Vagina (tissue), 2 donors: ENCODE data around the gene C5orf47. TPM values are rescaled to one million over a fixed set of nuclear protein-coding genes. Genes with fewer than 3 reads are reported as not detected.

Experiments
- DNase-seq, 2 donors: peaks; one replicate each; pipeline ENCODE4 v3.0.0-alpha.2; 2017; ENCODE audit errors: extremely low spot score in 2 of 2
- H3K27ac ChIP-seq: fragments of 200-600 bp; sonication (generic); one replicate; pipeline ENCODE4 v1.5.1; 2019
- H3K27me3 ChIP-seq: fragments of 200-600 bp; sonication (generic); one replicate; pipeline ENCODE4 v1.5.1; 2019
- H3K36me3 ChIP-seq, 2 donors: fragments of 200-600 bp; sonication (generic); one replicate each; pipeline ENCODE4 v1.5.1; 2017 to 2019
- H3K4me1 ChIP-seq: fragments of 200-600 bp; sonication (generic); one replicate; pipeline ENCODE4 v1.5.1; 2019
- H3K4me3 ChIP-seq, 2 donors: fragments of 200-600 bp; sonication (generic); 1 replicate in 1 of 2; 2 replicates in 1 of 2; pipeline ENCODE4 v1.5.1; 2016 to 2019
- H3K9me3 ChIP-seq: fragments of 200-600 bp; sonication (generic); one replicate; pipeline ENCODE4 v1.5.1; 2019
- CTCF ChIP-seq, 3 experiments: fragments of 450-650 bp in 2 of 3; fragments of 200-600 bp in 1 of 3; sonication (generic) in 1 of 3; IDR thresholded peaks; one replicate each; pipeline ENCODE4 v1.5.1; 2017 to 2019; ENCODE audit warnings: antibody characterized with exemption in 3 of 3, mild to moderate bottlenecking in 2 of 3, moderate library complexity in 2 of 3
- POLR2A ChIP-seq, 2 donors: fragments of 450-650 bp; IDR thresholded peaks; one replicate each; pipeline ENCODE4 v1.6.1; 2017; ENCODE audit warnings: antibody characterized with exemption in 2 of 2, mild to moderate bottlenecking in 2 of 2, moderate library complexity in 2 of 2
- POLR2AphosphoS5 ChIP-seq, 2 donors: sonication (generic); formaldehyde crosslinking; IDR thresholded peaks; one replicate each; pipeline ENCODE4 v1.9.0; 2017; ENCODE audit warnings: antibody characterized with exemption in 2 of 2, mild to moderate bottlenecking in 2 of 2, low read depth in 1 of 2; ENCODE audit not compliant: insufficient read depth in 1 of 2
- intact Hi-C: fragments of 100-400 bp; cut with DNase I; formaldehyde crosslinking; loops from one replicate; pipeline ENCODE4 v1.15.1; 2023
- total RNA-seq: library from RNA; depleted of rRNA; stranded (reverse); fragments of >200 nt; gene quantifications from one replicate; pipeline ENCODE4 v1.2.3, GENCODE V29; 2016

Gene C5orf47
- total RNA-seq, 1 donor from 2014 or later: not detected

GRCh38 chr5:174022384-174023095 lies 33.6 kb downstream of the C5orf47 start:
- no peaks in the 10 kb centered on the region for H3K4me1 ChIP-seq
- H3K27ac ChIP-seq: no peak overlapping the region
- TF ChIP-seq POLR2A (IDR thresholded peaks at IDR 0.05) (no peak), CTCF (IDR thresholded peaks at IDR 0.05) (no peak), POLR2AphosphoS5 (IDR thresholded peaks at IDR 0.05; ENCODE audit: insufficient read depth in 1 of 2, low read depth in 1 of 2) (no peak)
- no peaks in the 10 kb centered on the region for H3K27me3 ChIP-seq
- intact Hi-C loops: no loop called here
- no peaks in the 10 kb centered on the region for H3K36me3 ChIP-seq
- no peak for DNase-seq
- H3K9me3 ChIP-seq: no peaks in the 10 kb centered on the region
- H3K4me3 ChIP-seq: no peak overlapping the region

- DNase-seq: no peak
- TF ChIP-seq POLR2A (IDR thresholded peaks at IDR 0.05) (no peak), POLR2AphosphoS5 (IDR thresholded peaks at IDR 0.05; ENCODE audit: insufficient read depth in 1 of 2, low read depth in 1 of 2) (no peak), CTCF (IDR thresholded peaks at IDR 0.05) (no peak)
- no peak overlapping the region for H3K4me3 ChIP-seq
- H3K4me1 ChIP-seq: no peaks in the 10 kb centered on the region
- H3K9me3 ChIP-seq: no peaks in the 10 kb centered on the region
- no peaks in the 10 kb centered on the region for H3K27me3 ChIP-seq
- H3K27ac ChIP-seq: no peak overlapping the region
- intact Hi-C loops: no loop called here
- H3K36me3 ChIP-seq: no peaks in the 10 kb centered on the region
Measured at GRCh38 chr5:174030286-174030685, 41.3 kb downstream of the C5orf47 start.

GRCh38 chr5:174044466-174045254 lies 55.7 kb downstream of the C5orf47 start:
- Histone ChIP-seq H3K27me3 (no peaks in the 10 kb centered on the region), H3K4me3 (no peak overlapping the region), H3K27ac (no peak overlapping the region), H3K9me3 (no peaks in the 10 kb centered on the region), H3K36me3 (no peaks in the 10 kb centered on the region), H3K4me1 (no peaks in the 10 kb centered on the region)
- TF ChIP-seq POLR2A (IDR thresholded peaks at IDR 0.05): no peak
- no peak for TF ChIP-seq POLR2AphosphoS5 (IDR thresholded peaks at IDR 0.05; ENCODE audit: insufficient read depth in 1 of 2, low read depth in 1 of 2)
- TF ChIP-seq CTCF (IDR thresholded peaks at IDR 0.05): no peak
- intact Hi-C loops: loop anchor here (10.0 kb wide), 1 partner anchor 270 kb away; no protein-coding TSS in a partner anchor
- no peak for DNase-seq

GRCh38 chr5:174045470-174046025 lies 56.6 kb downstream of the C5orf47 start, which contains the start of gene NSG2:
TSS of gene NSG2 (plus strand) at chr5:174045706. CDS start at chr5:174046756, 1,050 bp downstream.
- TF ChIP-seq POLR2AphosphoS5 (IDR thresholded peaks at IDR 0.05; ENCODE audit: insufficient read depth in 1 of 2, low read depth in 1 of 2) (no peak), CTCF (IDR thresholded peaks at IDR 0.05) (no peak), POLR2A (IDR thresholded peaks at IDR 0.05) (no peak)
- intact Hi-C loops: loop anchor here (10.0 kb wide), 1 partner anchor 269 kb away; no protein-coding TSS in a partner anchor
- H3K4me3 ChIP-seq: no peak within 1 kb of the TSS
- no peaks in the 10 kb centered on the region for H3K4me1 ChIP-seq
- H3K36me3 ChIP-seq: no peaks in the 10 kb centered on the region
- DNase-seq: no peak
- H3K9me3 ChIP-seq: no peaks in the 10 kb centered on the region
- no peak within 1 kb of the TSS for H3K27ac ChIP-seq
- H3K27me3 ChIP-seq: no peaks in the 10 kb centered on the region
